Sigmoid colon (tissue), 7 donors: ENCODE results near the gene CSTF1. TPM values are rescaled to one million over a fixed set of nuclear protein-coding genes. Genes with fewer than 3 reads are reported as not detected.

Experiments used
- DNase-seq: peaks from one replicate; pipeline ENCODE4 v3.0.0-alpha.2; 2019
- H3K27ac ChIP-seq, 4 donors: fragments of 200-600 bp; sonication (generic); one replicate each; pipeline ENCODE4 v1.5.1; 2016 to 2019; ENCODE audit warnings: mild to moderate bottlenecking in 1 of 4
- H3K27me3 ChIP-seq, 3 donors: fragments of 200-600 bp; sonication (generic); one replicate each; pipeline ENCODE4 v1.5.1; 2019; ENCODE audit warnings: mild to moderate bottlenecking in 1 of 3
- H3K36me3 ChIP-seq, 4 donors: fragments of 200-600 bp; sonication (generic); one replicate each; pipeline ENCODE4 v1.5.1; 2016 to 2019
- H3K4me1 ChIP-seq, 4 donors: fragments of 200-600 bp; sonication (generic); one replicate each; pipeline ENCODE4 v1.5.1; 2017 to 2019
- H3K4me3 ChIP-seq, 4 donors: fragments of 200-600 bp; sonication (generic); one replicate each; pipeline ENCODE4 v1.5.1; 2017 to 2019; ENCODE audit warnings: mild to moderate bottlenecking in 2 of 4, moderate library complexity in 1 of 4
- H3K9me3 ChIP-seq, 4 donors: fragments of 200-600 bp in 3 of 4; sonication (generic) in 3 of 4; one replicate each; pipeline versions ENCODE4 v1.5.1 to v1.6.1; 2013 to 2019
- CTCF ChIP-seq, 4 experiments: fragments of 450-650 bp in 3 of 4; fragments of 200-600 bp in 1 of 4; IDR thresholded peaks; one replicate each; pipeline ENCODE4 v1.5.1; 2016 to 2019; ENCODE audit warnings: antibody characterized with exemption in 4 of 4, mild to moderate bottlenecking in 3 of 4, moderate library complexity in 2 of 4
- EP300 ChIP-seq, 4 donors: sonication (generic); formaldehyde crosslinking; IDR thresholded peaks; one replicate each; pipeline ENCODE4 v1.6.1; 2017; ENCODE audit warnings: antibody characterized with exemption in 4 of 4
- POLR2A ChIP-seq, 2 donors: fragments of 450-650 bp; IDR thresholded peaks; one replicate each; pipeline ENCODE4 v1.6.1; 2016; ENCODE audit warnings: antibody characterized with exemption in 2 of 2, mild to moderate bottlenecking in 2 of 2, moderate library complexity in 2 of 2
- POLR2AphosphoS5 ChIP-seq, 4 donors: sonication (generic); formaldehyde crosslinking; IDR thresholded peaks; one replicate each; pipeline ENCODE4 v1.6.1; 2017; ENCODE audit warnings: antibody characterized with exemption in 4 of 4
- WGBS, 2 donors: extraction: QIAGEN DNeasy Blood & Tissue Kit; methylation state at CpG; one replicate each; pipeline ENCODE4 v1.1.7; 2013; 5-methylcytosine and 5-hydroxymethylcytosine counted together
- intact Hi-C: fragments of 100-400 bp; cut with DNase I; formaldehyde crosslinking; loops from one replicate; pipeline ENCODE4 v1.15.1; 2023
- polyA plus RNA-seq, 3 donors: library from polyadenylated mRNA; stranded (reverse); fragments of 200-250 nt; gene quantifications; one replicate each; pipeline ENCODE4 v1.2.3, GENCODE V29; 2013
- total RNA-seq, 4 donors: library from RNA; depleted of rRNA; stranded (reverse); fragments of >200 nt; gene quantifications; one replicate each; pipeline ENCODE4 v1.1.0, GENCODE V29; 2016
- donor health status: healthy with polysubstance abuse.
- donor health status: Bipolar disorder and iron deficiency.
- donor health status: healthy.

Gene CSTF1
- total and polyA plus RNA-seq, 7 donors: 7.2 to 24.6 (median 14.9) TPM

- no peak overlapping the region for H3K4me3 ChIP-seq
- peaks cover 0 to 34% (median 27%) of the 10 kb centered on the region in 4 donors for H3K4me1 ChIP-seq
- intact Hi-C loops: no loop called here
- WGBS, 2 donors: 54 to 55% methylated on average over 8 of the region's 8 CpGs
- H3K27me3 ChIP-seq: no peaks in the 10 kb centered on the region
- no peaks in the 10 kb centered on the region for H3K9me3 ChIP-seq
- H3K27ac ChIP-seq: no peak overlapping the region
- H3K36me3 ChIP-seq: peaks cover 14 to 37% (median 23%) of the 10 kb centered on the region in 4 donors
- TF ChIP-seq POLR2AphosphoS5 (IDR thresholded peaks at IDR 0.05) (no peak), CTCF (IDR thresholded peaks at IDR 0.05) (no peak), EP300 (IDR thresholded peaks at IDR 0.05) (no peak), POLR2A (IDR thresholded peaks at IDR 0.05) (no peak)
- no peak for DNase-seq
Measured at GRCh38 chr20:56362833-56363413, 29.5 kb upstream of the CSTF1 start.

- Histone ChIP-seq H3K27me3 (no peaks in the 10 kb centered on the region), H3K36me3 (peaks cover 14 to 43% (median 24%) of the 10 kb centered on the region in 4 donors), H3K27ac (no peak overlapping the region), H3K4me3 (no peak overlapping the region), H3K9me3 (no peaks in the 10 kb centered on the region), H3K4me1 (peaks cover 0 to 34% (median 27%) of the 10 kb centered on the region in 4 donors)
- WGBS, 2 donors: 94 to 96% methylated on average over 6 of the region's 6 CpGs
- intact Hi-C loops: no loop called here
- no peak for DNase-seq
- no peak for TF ChIP-seq CTCF (IDR thresholded peaks at IDR 0.05)
- no peak for TF ChIP-seq EP300 (IDR thresholded peaks at IDR 0.05)
- no peak for TF ChIP-seq POLR2A (IDR thresholded peaks at IDR 0.05)
- no peak for TF ChIP-seq POLR2AphosphoS5 (IDR thresholded peaks at IDR 0.05)
Measured at GRCh38 chr20:56363491-56363890, 29.0 kb upstream of the CSTF1 start.

GRCh38 chr20:56368351-56369134 lies 23.9 kb upstream of the CSTF1 start:
- no peak for DNase-seq

GRCh38 chr20:56369179-56369578 lies 23.3 kb upstream of the CSTF1 start:
- TF ChIP-seq POLR2A (IDR thresholded peaks at IDR 0.05) (no peak), POLR2AphosphoS5 (IDR thresholded peaks at IDR 0.05) (no peak), EP300 (IDR thresholded peaks at IDR 0.05) (no peak), CTCF (IDR thresholded peaks at IDR 0.05) (no peak)
- no peak overlapping the region for H3K4me3 ChIP-seq
- no peaks in the 10 kb centered on the region for H3K4me1 ChIP-seq
- 90 to 91% methylated on average over 4 of the region's 4 CpGs for WGBS, 2 donors
- intact Hi-C loops: no loop called here
- no peak overlapping the region for H3K27ac ChIP-seq
- no peaks in the 10 kb centered on the region for H3K9me3 ChIP-seq
- no peaks in the 10 kb centered on the region for H3K27me3 ChIP-seq
- H3K36me3 ChIP-seq: peaks cover 14 to 50% (median 24%) of the 10 kb centered on the region in 4 donors
- no peak for DNase-seq

More at GRCh38 chr20:56368351-56369134, 23.9 kb upstream of the CSTF1 start:
- Histone ChIP-seq H3K4me3 (no peak overlapping the region), H3K36me3 (peaks cover 14 to 50% (median 24%) of the 10 kb centered on the region in 4 donors), H3K27me3 (no peaks in the 10 kb centered on the region), H3K9me3 (no peaks in the 10 kb centered on the region), H3K4me1 (peaks cover 0 to 1% (median 0%) of the 10 kb centered on the region in 4 donors), H3K27ac (no peak overlapping the region)
- WGBS, 2 donors: 70 to 84% methylated on average over 6 of the region's 6 CpGs
- TF ChIP-seq POLR2A (IDR thresholded peaks at IDR 0.05) (no peak), CTCF (IDR thresholded peaks at IDR 0.05) (no peak), EP300 (IDR thresholded peaks at IDR 0.05) (no peak), POLR2AphosphoS5 (IDR thresholded peaks at IDR 0.05) (no peak)
- intact Hi-C loops: no loop called here
